ENCODE data around the gene TMEM95.
"Not testable (repeated sequence)": the region's sequence is repeated elsewhere in the genome, so short reads cannot be mapped to it uniquely, and the experiment has no call there.

The TMEM95 gene

GRCh38 chr17:7346761-7347614 is 8.0 kb upstream of the TMEM95 start:
- DNase-seq (ENCODE audit: low read depth in 2 of 2): no peak

GRCh38 chr17:7347630-7348477 is 7.1 kb upstream of the TMEM95 start:
- no peak for DNase-seq (ENCODE audit: low read depth in 2 of 2)

GRCh38 chr17:7348478-7349242 is 6.3 kb upstream of the TMEM95 start:
- DNase-seq (ENCODE audit: low read depth in 2 of 2): no peak

DNA sequence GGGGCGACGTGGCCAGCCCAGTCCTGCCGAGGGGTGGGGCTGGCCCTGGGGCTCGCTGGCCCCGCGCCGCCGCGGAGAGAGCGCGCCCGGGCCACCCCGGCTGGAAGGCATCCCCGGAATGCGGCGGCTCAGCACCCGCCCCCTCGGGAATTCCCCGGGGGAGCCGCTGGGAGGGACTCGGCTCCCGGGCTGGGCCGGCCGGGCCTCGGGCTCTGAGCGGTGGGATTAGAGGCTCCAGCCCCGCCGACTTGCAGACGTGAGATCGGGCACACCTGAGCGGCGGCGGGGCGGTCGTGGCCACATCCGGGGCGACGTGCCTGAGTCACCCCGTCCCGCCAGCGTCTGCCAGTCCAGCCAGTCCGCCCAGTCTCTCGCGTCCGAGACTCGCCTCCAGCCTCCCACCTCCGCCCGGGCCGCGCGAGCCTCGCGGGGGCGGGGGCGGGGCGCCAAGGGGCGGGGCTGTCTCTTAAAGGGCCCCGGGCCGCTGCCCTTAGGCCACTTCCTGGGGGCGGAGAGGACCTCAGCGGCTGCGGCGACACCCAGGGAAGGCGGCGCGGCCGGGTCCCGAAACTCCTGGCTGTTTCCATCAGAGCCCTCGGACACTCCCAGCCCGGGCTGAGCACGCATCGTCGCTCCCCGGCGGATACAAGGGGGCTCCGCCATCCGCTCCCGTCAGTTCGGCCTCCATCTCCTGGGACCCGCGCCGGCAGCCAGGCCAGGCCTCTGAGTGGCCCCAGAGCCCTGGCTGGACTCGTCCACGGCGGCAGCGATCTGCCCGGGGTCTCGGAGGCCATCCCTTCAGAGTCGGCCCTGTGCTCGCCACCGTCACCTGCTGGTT is 3.1 kb upstream of the TMEM95 start, which contains the start of gene KCTD11:
TSS of gene KCTD11 (plus strand) at position 498 of the 838 bp plus-strand sequence.
- peak in 1 of 2 experiments; percentile 73 for DNase-seq (ENCODE audit: low read depth in 2 of 2)

- DNase-seq (ENCODE audit: low read depth in 2 of 2): no peak
These were observed 2.5 kb upstream of the TMEM95 start for GRCh38 chr17:7352503-7352889.

DNA sequence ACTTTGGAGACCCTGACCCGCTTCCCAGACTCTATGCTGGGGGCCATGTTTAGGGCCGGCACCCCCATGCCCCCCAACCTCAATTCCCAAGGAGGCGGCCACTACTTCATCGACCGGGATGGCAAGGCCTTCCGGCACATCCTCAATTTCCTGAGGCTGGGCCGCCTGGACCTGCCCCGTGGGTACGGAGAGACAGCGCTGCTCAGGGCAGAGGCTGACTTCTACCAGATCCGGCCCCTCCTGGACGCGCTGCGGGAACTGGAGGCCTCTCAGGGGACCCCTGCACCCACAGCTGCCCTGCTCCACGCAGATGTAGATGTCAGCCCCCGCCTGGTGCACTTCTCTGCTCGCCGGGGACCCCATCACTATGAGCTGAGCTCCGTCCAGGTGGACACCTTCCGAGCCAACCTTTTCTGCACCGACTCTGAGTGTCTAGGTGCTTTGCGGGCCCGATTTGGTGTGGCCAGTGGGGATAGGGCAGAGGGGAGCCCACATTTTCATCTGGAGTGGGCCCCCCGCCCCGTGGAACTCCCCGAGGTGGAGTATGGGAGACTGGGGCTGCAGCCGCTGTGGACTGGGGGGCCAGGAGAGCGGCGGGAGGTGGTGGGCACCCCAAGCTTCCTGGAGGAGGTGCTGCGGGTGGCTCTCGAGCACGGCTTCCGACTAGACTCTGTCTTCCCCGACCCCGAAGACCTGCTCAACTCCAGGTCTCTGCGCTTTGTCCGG is 1.9 kb upstream of the TMEM95 start:
- DNase-seq (ENCODE audit: low read depth in 2 of 2): no peak

DNA sequence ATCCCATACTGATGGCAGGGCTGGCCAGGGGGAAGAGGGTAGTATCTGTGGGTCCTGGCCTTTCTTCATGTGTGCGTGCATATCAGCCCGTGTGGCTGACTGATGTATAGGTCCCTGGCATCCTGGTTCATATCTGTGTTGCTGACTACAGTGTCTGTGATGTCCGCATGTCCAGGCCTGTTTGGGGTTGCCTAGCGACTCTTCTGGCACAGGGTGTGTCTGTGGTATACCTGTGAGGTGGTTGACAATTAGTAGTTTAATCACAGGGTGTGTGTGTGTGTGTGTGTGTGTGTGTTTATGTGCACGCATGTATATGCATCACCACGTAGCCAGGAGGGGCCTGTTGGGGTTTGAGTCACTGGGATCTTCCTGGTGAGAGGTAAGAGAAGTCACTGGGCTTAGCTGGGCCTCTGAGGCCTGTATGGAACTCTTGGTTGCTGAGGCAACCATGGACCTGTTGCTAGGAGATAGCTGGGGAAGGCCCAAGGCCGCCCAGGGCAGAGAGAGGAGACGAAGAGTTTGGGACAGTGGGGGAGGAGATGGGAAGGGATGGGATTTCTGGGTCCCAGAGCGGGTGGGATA is 603 bp upstream of the TMEM95 start:
- no peak for DNase-seq (ENCODE audit: low read depth in 2 of 2)

DNA sequence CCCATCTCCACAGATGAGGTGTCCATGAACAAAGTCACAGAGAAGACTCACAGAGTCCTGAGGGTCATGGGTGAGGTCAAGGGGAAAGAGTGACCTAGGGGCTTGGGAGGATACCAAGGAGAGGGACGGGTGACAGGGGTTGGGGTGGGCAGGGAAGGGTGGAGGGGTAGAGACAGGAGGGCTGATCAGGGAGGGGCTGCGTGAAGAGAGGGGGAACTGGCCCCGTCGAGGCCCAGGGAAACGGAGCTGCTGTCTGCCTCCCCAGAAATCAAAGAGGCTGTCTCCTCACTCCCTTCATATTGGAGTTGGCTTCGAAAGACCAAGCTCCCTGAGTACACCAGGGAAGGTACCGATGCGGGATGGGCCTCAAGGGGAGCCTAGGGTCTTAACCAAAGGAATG is 617 bp downstream of the TMEM95 start:
- DNase-seq (ENCODE audit: low read depth in 2 of 2): no peak

DNA sequence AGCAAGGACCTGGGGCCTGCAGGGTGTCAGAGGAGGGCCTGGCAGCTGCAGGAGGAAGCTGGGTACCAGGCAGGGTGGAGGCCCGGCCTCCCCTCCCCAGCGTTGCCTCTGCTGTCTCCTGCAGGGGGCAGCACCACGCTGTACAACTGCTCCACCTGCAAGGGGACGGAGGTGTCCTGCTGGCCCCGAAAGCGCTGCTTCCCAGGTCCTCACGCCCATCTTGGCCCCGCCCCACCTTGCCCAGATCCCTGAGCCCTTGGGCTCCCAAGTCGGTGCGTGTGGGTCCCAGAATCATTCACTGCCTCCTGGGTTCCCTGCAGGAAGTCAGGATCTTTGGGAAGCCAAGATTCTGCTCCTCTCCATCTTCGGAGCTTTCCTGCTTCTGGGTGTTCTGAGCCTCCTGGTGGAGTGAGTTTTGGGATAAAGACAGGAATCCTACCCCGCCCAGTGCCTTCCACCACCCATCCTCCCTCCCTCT is 1.2 kb downstream of the TMEM95 start:
- DNase-seq (ENCODE audit: low read depth in 2 of 2): peak; percentile 74 to 85

DNA sequence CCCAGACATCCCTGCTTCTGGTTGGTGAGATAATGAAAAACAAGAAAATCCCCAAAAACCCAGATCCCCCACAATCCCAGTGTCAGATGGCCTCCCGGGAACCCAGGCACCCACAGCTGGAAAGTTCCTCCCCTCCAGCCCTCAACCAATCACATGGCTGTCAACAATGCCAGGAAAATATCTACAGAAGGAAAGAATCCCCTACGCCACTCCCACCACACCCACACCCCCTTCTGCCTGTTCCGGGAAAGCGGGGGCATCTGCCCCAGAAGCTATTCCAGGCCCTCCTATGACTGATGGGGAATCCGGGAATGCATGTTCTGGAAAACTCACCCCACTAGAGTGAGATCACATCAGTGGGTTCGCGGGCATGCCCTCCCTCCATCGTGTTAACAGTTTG is 1.8 kb downstream of the TMEM95 start:
- DNase-seq (ENCODE audit: low read depth in 2 of 2): no peak

DNA sequence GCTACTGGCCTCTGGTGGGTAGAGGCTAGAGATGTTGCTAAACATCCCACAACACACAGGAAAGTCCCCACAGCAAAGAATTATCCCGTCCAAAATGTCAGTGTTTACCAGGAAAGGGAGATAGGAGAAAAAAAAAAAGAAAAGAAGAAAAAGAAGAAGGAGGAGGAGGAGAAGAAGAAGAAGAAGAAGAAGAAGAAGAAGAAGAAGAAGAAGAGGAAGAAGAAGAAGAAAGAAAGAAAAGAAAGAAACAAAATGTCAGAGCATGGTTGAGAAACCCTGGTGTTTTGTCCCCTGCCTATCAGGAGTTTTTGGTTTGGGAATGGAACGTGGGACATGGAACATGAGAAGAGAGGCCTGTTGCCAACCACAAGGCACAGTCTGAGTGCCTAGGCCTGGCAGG is 2.4 kb downstream of the TMEM95 start:
- DNase-seq (ENCODE audit: low read depth in 2 of 2): no peak

GRCh38 chr17:7361906-7362305 is 7.0 kb downstream of the TMEM95 start:
- no peak for DNase-seq (ENCODE audit: low read depth in 2 of 2)

GRCh38 chr17:7363311-7363710 is 8.4 kb downstream of the TMEM95 start:
- no peak for DNase-seq (ENCODE audit: low read depth in 2 of 2)

GRCh38 chr17:7365963-7366362 is 11.0 kb downstream of the TMEM95 start:
- DNase-seq (ENCODE audit: low read depth in 2 of 2): not testable (repeated sequence)

DNA sequence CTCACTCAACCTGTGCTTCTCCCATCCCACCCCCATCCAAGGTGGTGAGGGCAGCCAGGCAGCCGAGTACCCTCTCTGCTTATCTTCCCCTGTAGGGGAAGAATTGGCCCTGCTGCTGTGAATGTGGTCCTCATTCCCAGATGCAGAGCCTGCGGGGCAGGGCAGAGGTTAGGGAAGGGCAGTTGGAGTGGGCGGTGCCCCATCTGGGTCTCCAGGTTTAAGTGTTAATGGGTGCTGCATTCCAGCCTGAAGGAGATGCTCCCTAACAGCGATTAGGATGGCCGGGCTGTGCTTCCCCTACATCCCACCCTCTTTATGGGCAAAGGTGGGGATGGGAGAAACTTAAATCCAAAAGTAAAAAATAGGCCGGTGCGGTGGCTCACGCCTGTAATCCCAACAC is 12.1 kb downstream of the TMEM95 start:
- DNase-seq (ENCODE audit: low read depth in 2 of 2): no peak

- DNase-seq (ENCODE audit: low read depth in 2 of 2): no peak
These were observed 13.1 kb downstream of the TMEM95 start for GRCh38 chr17:7367918-7368598.

DNA sequence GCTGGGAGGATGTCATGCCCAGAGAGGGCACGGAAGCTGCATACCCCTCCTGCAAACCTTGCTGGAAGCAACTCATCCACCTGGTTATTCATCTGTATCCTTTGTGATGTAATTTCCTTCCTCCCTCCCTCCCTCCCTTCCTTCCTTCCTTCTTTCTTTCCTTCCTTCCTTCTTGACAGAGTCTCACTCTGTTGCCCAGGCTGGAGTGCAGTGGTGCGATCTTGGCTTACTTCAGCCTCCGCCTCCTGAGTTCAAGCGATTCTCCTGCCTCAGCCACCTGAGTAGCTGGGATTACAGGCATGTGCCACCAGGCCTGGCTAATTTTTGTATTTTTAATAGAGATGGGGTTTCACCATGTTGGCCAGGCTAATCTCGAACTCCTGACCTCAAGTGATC is 13.6 kb downstream of the TMEM95 start:
- not testable (repeated sequence) for DNase-seq (ENCODE audit: low read depth in 2 of 2)

- DNase-seq (ENCODE audit: low read depth in 2 of 2): no peak
These were observed 14.9 kb downstream of the TMEM95 start for GRCh38 chr17:7369825-7370224.

- no peak for DNase-seq (ENCODE audit: low read depth in 2 of 2)
These were observed 15.9 kb downstream of the TMEM95 start for GRCh38 chr17:7370853-7371252.
